SK-N-SH (cell line): ENCODE results near the gene GSTM1.

Experiments
- CHD2 ChIP-seq: fragments of 150-350 bp; IDR thresholded peaks from 2 replicates; pipeline ENCODE4 v1.6.1; 2018; ENCODE audit warnings: low read length; ENCODE audit not compliant: partially characterized antibody
- CTCF ChIP-seq: fragments of 200-600 bp; sonication (generic); IDR thresholded peaks from 2 replicates; pipeline ENCODE4 v1.6.1; 2017; ENCODE audit warnings: antibody characterized with exemption, mild to moderate bottlenecking, moderate library complexity
- EP300 ChIP-seq, 2 experiments: IDR thresholded peaks; 2 replicates each; pipeline versions ENCODE4 v1.4.0 to v1.6.1; 2012; ENCODE audit warnings: borderline replicate concordance in 1 of 2, low read depth in 1 of 2, low read length in 1 of 2
- FOSL2 ChIP-seq: IDR thresholded peaks from 2 replicates; pipeline ENCODE4 v1.4.0; 2012; ENCODE audit warnings: low read depth, mild to moderate bottlenecking, moderate library complexity, borderline replicate concordance
- MXI1 ChIP-seq: IDR thresholded peaks from 2 replicates; pipeline ENCODE4 v1.6.1; 2012; ENCODE audit warnings: mild to moderate bottlenecking, low read depth, low read length, improper control_type of control experiment
- NFIC ChIP-seq: IDR thresholded peaks from 2 replicates; pipeline ENCODE4 v1.4.0; 2012; ENCODE audit warnings: borderline replicate concordance
- PBX3 ChIP-seq: IDR thresholded peaks from 2 replicates; pipeline ENCODE4; 2012
- POLR2AphosphoS5 ChIP-seq: IDR thresholded peaks from 2 replicates; pipeline ENCODE4 v1.6.1; 2012; ENCODE audit warnings: low read depth, low read length
- RCOR1 ChIP-seq: fragments of 150-350 bp; IDR thresholded peaks from 2 replicates; pipeline ENCODE4 v1.6.1; 2017; ENCODE audit warnings: antibody characterized with exemption, low read length
- SIN3A ChIP-seq: IDR thresholded peaks from 2 replicates; pipeline ENCODE4 v1.6.1; 2012; ENCODE audit warnings: low read depth, mild to moderate bottlenecking, low read length, moderate library complexity, borderline replicate concordance
- TAF1 ChIP-seq: IDR thresholded peaks from 2 replicates; pipeline ENCODE4 v1.6.1; 2012; ENCODE audit warnings: low read depth, mild to moderate bottlenecking, low read length, moderate library complexity, borderline replicate concordance
- USF2 ChIP-seq: fragments of 150-350 bp; IDR thresholded peaks from 2 replicates; pipeline ENCODE4 v1.6.1; 2017; ENCODE audit warnings: antibody characterized with exemption, low read length, low read depth, borderline replicate concordance

- TF ChIP-seq CTCF (peak; percentile 92), CHD2 (peak; percentile 80), EP300 (IDR thresholded peaks at IDR 0.05; ENCODE audit: borderline replicate concordance in 1 of 2, low read depth in 1 of 2, low read length in 1 of 2) (peak in 1 of 2 experiments; percentile 94; a peak in 2 of 4 replicates), USF2 (no peak), POLR2AphosphoS5 (no peak), SIN3A (0 out of 2 replicates have a peak, but pooled peaks have one; percentile 22), RCOR1 (peak; percentile 94), FOSL2 (no peak), NFIC (no peak), PBX3 (no peak), MXI1 (peak; percentile 90), TAF1 (no peak)
These were observed 47.2 kb upstream of the GSTM1 start for GRCh38 chr1:109640285-109640865.
